Spleen (tissue), 11 donors: ENCODE data around the gene DUSP10. TPM values are rescaled to one million over a fixed set of nuclear protein-coding genes. Genes with fewer than 3 reads are reported as not detected.

Source experiments
- DNase-seq: peaks from one replicate; pipeline ENCODE4 v3.0.0-alpha.2; 2020
- H3K27ac ChIP-seq, 8 donors: fragments of 200-600 bp; sonication (generic) in 7 of 8; 1 replicate in 4 of 8; 2 replicates in 4 of 8; pipeline versions ENCODE4 v1.5.0 to v1.8.0; 2016 to 2021; ENCODE audit warnings: inconsistent platforms in 4 of 8, mild to moderate bottlenecking in 4 of 8, moderate library complexity in 1 of 8
- H3K27me3 ChIP-seq, 7 donors: fragments of 200-600 bp; sonication (generic) in 6 of 7; replicated peaks in 1 of 7; 1 replicate in 4 of 7; 2 replicates in 3 of 7; pipeline versions ENCODE4 v1.5.0 to v1.8.0; 2016 to 2021; ENCODE audit warnings: inconsistent platforms in 3 of 7, mild to moderate bottlenecking in 1 of 7
- H3K36me3 ChIP-seq, 6 donors: fragments of 200-600 bp; sonication (generic) in 5 of 6; 1 replicate in 4 of 6; 2 replicates in 2 of 6; pipeline versions ENCODE4 v1.5.0 to v1.8.0; 2016 to 2021; ENCODE audit warnings: inconsistent platforms in 2 of 6
- H3K4me1 ChIP-seq, 6 donors: fragments of 200-600 bp; sonication (generic) in 5 of 6; 1 replicate in 3 of 6; 2 replicates in 3 of 6; pipeline versions ENCODE4 v1.5.0 to v1.8.0; 2016 to 2021; ENCODE audit warnings: inconsistent platforms in 3 of 6
- H3K4me3 ChIP-seq, 8 donors: fragments of 200-600 bp; sonication (generic) in 7 of 8; 1 replicate in 4 of 8; 2 replicates in 4 of 8; pipeline versions ENCODE4 v1.5.0 to v1.8.0; 2016 to 2021; ENCODE audit warnings: inconsistent platforms in 4 of 8, mild to moderate bottlenecking in 4 of 8, moderate library complexity in 2 of 8
- H3K9me3 ChIP-seq, 8 donors: fragments of 200-600 bp; sonication (generic) in 7 of 8; 1 replicate in 4 of 8; 2 replicates in 4 of 8; pipeline versions ENCODE4 v1.5.0 to v1.8.0; 2016 to 2021; ENCODE audit warnings: inconsistent platforms in 4 of 8
- POLR2A ChIP-seq, 3 donors: fragments of 450-650 bp; IDR thresholded peaks; one replicate each; pipeline ENCODE4 v1.5.1; 2017; ENCODE audit warnings: antibody characterized with exemption in 3 of 3, mild to moderate bottlenecking in 1 of 3
- POLR2AphosphoS5 ChIP-seq, 3 donors: sonication (generic); formaldehyde crosslinking; IDR thresholded peaks; one replicate each; pipeline ENCODE4 v1.5.1; 2017; ENCODE audit warnings: antibody characterized with exemption in 3 of 3
- WGBS, 5 donors: extraction: QIAGEN DNeasy Blood & Tissue Kit in 3 of 5; methylation state at CpG; one replicate each; pipeline versions ENCODE4 v1.1.5 to v1.1.7; 2013 to 2018; 5-methylcytosine and 5-hydroxymethylcytosine counted together
- intact Hi-C: fragments of 100-400 bp; cut with DNase I; formaldehyde crosslinking; loops from one replicate; pipeline ENCODE4 v1.15.0; 2023; ENCODE audit warnings: low total_unique reads
- polyA plus RNA-seq, 3 donors: library from polyadenylated mRNA; stranded (reverse); fragments of 200-250 nt; gene quantifications; one replicate each; pipeline ENCODE4 v1.2.1, GENCODE V29; 2013
- total RNA-seq, 7 donors: library from RNA; depleted of rRNA in 3 of 7; stranded (reverse); fragments of >200 nt in 3 of 7; fragmentation: NEBNext Ultra II Directional in 4 of 7; extraction: Animal tissue kit (Norgen Biotek cat#: 25700) in 4 of 7; gene quantifications; one replicate each; pipeline versions ENCODE4 v1.1.0 to v1.2.1, GENCODE V29; 2016 to 2021
- TF ChIP-seq, protein P1 (sequence below), 11 experiments: fragments of 200-600 bp in 7 of 11; fragments of 450-650 bp in 4 of 11; sonication (generic) in 4 of 11; IDR thresholded peaks in 8 of 11; conservative IDR thresholded peaks in 3 of 11; 1 replicate in 7 of 11; 2 replicates in 4 of 11; pipeline versions ENCODE4 v1.4.0 to v1.8.0; 2016 to 2021; ENCODE audit warnings: antibody characterized with exemption in 11 of 11, inconsistent platforms in 4 of 11, mild to moderate bottlenecking in 1 of 11
- donor health status: healthy with polysubstance abuse.
- donor health status: DM: no; HTN: no; CAD: no; lungs with moderate emphysema.
- donor health status: DM: no; HTN: no; CAD: no.
- donor health status: Bipolar disorder and iron deficiency.
- donor health status: healthy.
- donor health status: DM: no; HTN: no; CAD: no.
- donor health status: DM: yes; HTN: yes; CAD: no.

Gene DUSP10
- total and polyA plus RNA-seq, 10 donors = 3.4 to 11.9 (median 7.4) TPM

DNA sequence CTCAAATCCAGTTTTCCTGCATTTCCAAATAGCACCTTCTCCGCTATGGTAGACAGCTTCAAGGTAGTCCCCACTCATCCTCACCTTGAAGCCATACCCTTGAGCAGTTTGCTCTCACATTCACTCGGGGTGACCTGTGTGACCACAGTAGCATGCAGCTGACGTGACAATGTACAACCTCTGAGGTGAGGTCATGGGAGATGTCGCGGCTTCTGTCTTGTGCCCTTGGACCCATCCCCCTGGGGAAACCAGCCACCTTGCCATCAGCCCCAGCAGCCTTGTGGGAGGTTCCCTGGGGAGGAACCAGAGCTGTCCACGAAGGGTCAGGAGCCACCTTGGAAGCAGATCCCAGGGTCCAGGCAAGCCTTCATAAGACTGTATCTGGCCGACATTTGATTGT lies 38.3 kb upstream of the DUSP10 start:
- TF ChIP-seq POLR2AphosphoS5 (IDR thresholded peaks at IDR 0.05) (no peak), POLR2A (IDR thresholded peaks at IDR 0.05) (no peak)
- TF ChIP-seq, protein P1, sequence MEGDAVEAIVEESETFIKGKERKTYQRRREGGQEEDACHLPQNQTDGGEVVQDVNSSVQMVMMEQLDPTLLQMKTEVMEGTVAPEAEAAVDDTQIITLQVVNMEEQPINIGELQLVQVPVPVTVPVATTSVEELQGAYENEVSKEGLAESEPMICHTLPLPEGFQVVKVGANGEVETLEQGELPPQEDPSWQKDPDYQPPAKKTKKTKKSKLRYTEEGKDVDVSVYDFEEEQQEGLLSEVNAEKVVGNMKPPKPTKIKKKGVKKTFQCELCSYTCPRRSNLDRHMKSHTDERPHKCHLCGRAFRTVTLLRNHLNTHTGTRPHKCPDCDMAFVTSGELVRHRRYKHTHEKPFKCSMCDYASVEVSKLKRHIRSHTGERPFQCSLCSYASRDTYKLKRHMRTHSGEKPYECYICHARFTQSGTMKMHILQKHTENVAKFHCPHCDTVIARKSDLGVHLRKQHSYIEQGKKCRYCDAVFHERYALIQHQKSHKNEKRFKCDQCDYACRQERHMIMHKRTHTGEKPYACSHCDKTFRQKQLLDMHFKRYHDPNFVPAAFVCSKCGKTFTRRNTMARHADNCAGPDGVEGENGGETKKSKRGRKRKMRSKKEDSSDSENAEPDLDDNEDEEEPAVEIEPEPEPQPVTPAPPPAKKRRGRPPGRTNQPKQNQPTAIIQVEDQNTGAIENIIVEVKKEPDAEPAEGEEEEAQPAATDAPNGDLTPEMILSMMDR (IDR thresholded peaks at IDR 0.05 in 8 of 11, conservative IDR thresholded peaks at IDR 0.05 in 3 of 11) = no peak
- Histone ChIP-seq H3K4me1 (peaks cover 30 to 87% (median 61%) of the 10 kb centered on the region in 6 donors), H3K4me3 (no peak overlapping the region), H3K27ac (no peak overlapping the region), H3K27me3 (no peaks in the 10 kb centered on the region), H3K9me3 (no peaks in the 10 kb centered on the region), H3K36me3 (no peaks in the 10 kb centered on the region)
- no peak for DNase-seq
- WGBS, 5 donors = 75 to 93% (median 89%) methylated on average over 6 to 7 of the region's 7 CpGs
- intact Hi-C loops = no loop called here

GRCh38 chr1:221779771-221780170 lies 37.9 kb upstream of the DUSP10 start:
- Histone ChIP-seq H3K27ac (peak overlapping the region in 1 of 8 donors; percentile 54), H3K4me3 (no peak overlapping the region), H3K27me3 (no peaks in the 10 kb centered on the region), H3K36me3 (no peaks in the 10 kb centered on the region), H3K9me3 (no peaks in the 10 kb centered on the region), H3K4me1 (peaks cover 30 to 87% (median 61%) of the 10 kb centered on the region in 6 donors)
- TF ChIP-seq, protein P1 (IDR thresholded peaks at IDR 0.05 in 8 of 11, conservative IDR thresholded peaks at IDR 0.05 in 3 of 11) = no peak
- TF ChIP-seq POLR2A (IDR thresholded peaks at IDR 0.05) = no peak
- no peak for TF ChIP-seq POLR2AphosphoS5 (IDR thresholded peaks at IDR 0.05)
- 75 to 89% (median 89%) methylated on average over 1 of the region's 1 CpG for WGBS, 5 donors
- intact Hi-C loops = no loop called here
- no peak for DNase-seq

- peak; percentile 88 for DNase-seq
- 45 to 58% (median 46%) methylated on average over 8 of the region's 8 CpGs for WGBS, 5 donors
- peak in 1 of 3 donors; percentile 22 for TF ChIP-seq POLR2AphosphoS5 (IDR thresholded peaks at IDR 0.05)
- no peak for TF ChIP-seq POLR2A (IDR thresholded peaks at IDR 0.05)
- TF ChIP-seq, protein P1 (IDR thresholded peaks at IDR 0.05 in 8 of 11, conservative IDR thresholded peaks at IDR 0.05 in 3 of 11) = no peak
These were observed 36.8 kb upstream of the DUSP10 start for GRCh38 chr1:221778535-221779142.

GRCh38 chr1:221778125-221778524 lies 36.2 kb upstream of the DUSP10 start:
- intact Hi-C loops = no loop called here
- no peak for DNase-seq
- Histone ChIP-seq H3K27me3 (no peaks in the 10 kb centered on the region), H3K4me1 (peaks cover 30 to 82% (median 49%) of the 10 kb centered on the region in 6 donors), H3K36me3 (no peaks in the 10 kb centered on the region), H3K9me3 (no peaks in the 10 kb centered on the region), H3K4me3 (peak overlapping the region in 1 of 8 donors; percentile 31), H3K27ac (peak overlapping the region; percentile 17 to 78 (median 56))
- TF ChIP-seq, protein P1 (IDR thresholded peaks at IDR 0.05 in 8 of 11, conservative IDR thresholded peaks at IDR 0.05 in 3 of 11) = no peak
- TF ChIP-seq POLR2AphosphoS5 (IDR thresholded peaks at IDR 0.05) (no peak), POLR2A (IDR thresholded peaks at IDR 0.05) (no peak)
- 45 to 55% (median 52%) methylated on average over 3 of the region's 3 CpGs for WGBS, 5 donors

More at GRCh38 chr1:221778535-221779142, 36.8 kb upstream of the DUSP10 start:
- intact Hi-C loops = no loop called here
- H3K27me3 ChIP-seq = no peaks in the 10 kb centered on the region
- peak overlapping the region; percentile 17 to 78 (median 56) for H3K27ac ChIP-seq
- H3K4me3 ChIP-seq = peak overlapping the region in 1 of 8 donors; percentile 31
- no peaks in the 10 kb centered on the region for H3K36me3 ChIP-seq
- no peaks in the 10 kb centered on the region for H3K9me3 ChIP-seq
- H3K4me1 ChIP-seq = peaks cover 30 to 87% (median 54%) of the 10 kb centered on the region in 6 donors
